NCI-H748 (cell line): ENCODE data around the gene MYO1E.

Source experiments
- DNase-seq: peaks from one replicate; lab custom pipeline; 2025; ENCODE audit not compliant: unreplicated experiment; lab: John Stamatoyannopoulos, UW

MYO1E gene

GRCh38 chr15:59104602-59104911 is 268.1 kb downstream of the MYO1E start:
- DNase-seq: no peak

GRCh38 chr15:59099162-59099685 is 273.4 kb downstream of the MYO1E start:
- no peak for DNase-seq

GRCh38 chr15:59096429-59096828 is 276.2 kb downstream of the MYO1E start:
- no peak for DNase-seq

GRCh38 chr15:59094077-59094476 is 278.6 kb downstream of the MYO1E start:
- DNase-seq: no peak

GRCh38 chr15:59087731-59088130 is 284.9 kb downstream of the MYO1E start:
- DNase-seq: no peak
